ENCODE data around the gene ADCY1.

ADCY1 gene

DNA sequence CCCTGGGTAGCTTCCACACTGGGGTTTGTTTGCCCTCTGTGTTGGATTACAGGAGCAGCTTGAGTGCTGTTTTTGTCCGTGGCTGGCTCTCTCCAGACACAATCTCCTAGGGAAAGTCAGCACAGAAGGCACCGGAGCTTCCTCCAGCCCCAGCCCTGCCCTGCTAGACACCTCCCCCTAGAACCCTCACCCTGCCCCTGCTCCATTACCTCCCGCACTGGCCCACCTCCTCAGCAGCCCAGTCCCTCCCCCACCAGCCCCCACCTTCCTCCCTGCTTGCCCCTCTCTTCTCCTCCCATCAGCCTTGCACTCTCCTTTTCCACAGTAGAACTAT lies 130.5 kb downstream of the ADCY1 start:
- no peak overlapping the region for H3K4me3 ChIP-seq
- H3K9me3 ChIP-seq: no peaks in the 10 kb centered on the region
- H3K4me1 ChIP-seq: no peaks in the 10 kb centered on the region
- DNase-seq (ENCODE audit: low spot score in 2 of 2): peak in 1 of 2 experiments; percentile 3
- in situ Hi-C loops (cut with MboI; ENCODE audit: low sequenced_read_pairs): no loop called here
- peaks cover 5% of the 10 kb centered on the region; the same call in 1 of the 2 replicates for H3K27me3 ChIP-seq (ENCODE audit: low read depth)
- no peaks in the 10 kb centered on the region for H3K36me3 ChIP-seq (replicated peaks)

DNA sequence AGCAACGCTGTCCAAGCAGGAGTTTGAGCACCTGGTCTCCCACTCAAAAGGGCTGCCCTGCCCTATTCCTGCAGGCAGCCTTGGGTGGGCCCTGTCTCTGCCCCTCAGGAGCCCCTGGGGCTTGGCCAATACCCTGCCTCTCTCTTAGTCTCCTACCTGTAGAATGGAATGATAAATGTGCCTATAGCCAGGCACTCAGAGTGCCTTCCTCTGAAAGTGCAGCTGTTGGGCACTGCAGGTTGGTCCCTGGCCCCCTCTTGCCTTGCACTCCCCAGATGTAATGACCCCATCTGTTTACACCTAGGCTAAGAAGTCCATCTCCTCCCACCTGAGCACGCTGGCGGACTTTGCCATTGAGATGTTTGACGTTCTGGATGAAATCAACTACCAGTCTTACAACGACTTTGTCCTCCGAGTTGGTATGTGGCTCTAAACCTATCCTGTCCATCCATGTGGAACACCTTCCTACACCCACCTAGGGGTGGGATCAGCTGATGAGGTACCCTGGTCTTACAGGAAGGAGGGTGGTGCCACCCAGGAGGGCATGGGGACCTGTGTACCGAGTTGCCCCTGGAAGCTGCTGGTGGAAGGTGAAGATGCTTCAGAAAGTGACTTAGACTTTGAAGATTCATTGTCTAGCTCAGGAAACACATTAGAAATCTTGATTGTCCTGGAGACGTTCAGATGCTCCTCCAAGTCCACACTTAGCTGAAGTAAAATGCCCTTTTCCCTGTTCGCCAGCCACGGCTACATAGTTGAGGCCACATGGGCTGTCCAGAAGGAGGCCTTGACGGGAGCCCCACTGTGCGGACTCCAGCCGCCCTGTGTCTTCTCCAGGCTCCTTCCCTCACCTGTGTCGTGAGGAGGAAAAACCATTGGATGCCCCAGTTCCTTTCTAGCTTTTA lies 134.1 kb downstream of the ADCY1 start:
- Histone ChIP-seq H3K36me3 (replicated peaks) (no peaks in the 10 kb centered on the region), H3K4me3 (no peak overlapping the region), H3K27me3 (ENCODE audit: low read depth) (peaks cover 5% of the 10 kb centered on the region; the same call in 1 of the 2 replicates), H3K9me3 (no peaks in the 10 kb centered on the region), H3K4me1 (no peaks in the 10 kb centered on the region)
- no peak for DNase-seq (ENCODE audit: low spot score in 2 of 2)
- in situ Hi-C loops (cut with MboI; ENCODE audit: low sequenced_read_pairs): no loop called here

DNA sequence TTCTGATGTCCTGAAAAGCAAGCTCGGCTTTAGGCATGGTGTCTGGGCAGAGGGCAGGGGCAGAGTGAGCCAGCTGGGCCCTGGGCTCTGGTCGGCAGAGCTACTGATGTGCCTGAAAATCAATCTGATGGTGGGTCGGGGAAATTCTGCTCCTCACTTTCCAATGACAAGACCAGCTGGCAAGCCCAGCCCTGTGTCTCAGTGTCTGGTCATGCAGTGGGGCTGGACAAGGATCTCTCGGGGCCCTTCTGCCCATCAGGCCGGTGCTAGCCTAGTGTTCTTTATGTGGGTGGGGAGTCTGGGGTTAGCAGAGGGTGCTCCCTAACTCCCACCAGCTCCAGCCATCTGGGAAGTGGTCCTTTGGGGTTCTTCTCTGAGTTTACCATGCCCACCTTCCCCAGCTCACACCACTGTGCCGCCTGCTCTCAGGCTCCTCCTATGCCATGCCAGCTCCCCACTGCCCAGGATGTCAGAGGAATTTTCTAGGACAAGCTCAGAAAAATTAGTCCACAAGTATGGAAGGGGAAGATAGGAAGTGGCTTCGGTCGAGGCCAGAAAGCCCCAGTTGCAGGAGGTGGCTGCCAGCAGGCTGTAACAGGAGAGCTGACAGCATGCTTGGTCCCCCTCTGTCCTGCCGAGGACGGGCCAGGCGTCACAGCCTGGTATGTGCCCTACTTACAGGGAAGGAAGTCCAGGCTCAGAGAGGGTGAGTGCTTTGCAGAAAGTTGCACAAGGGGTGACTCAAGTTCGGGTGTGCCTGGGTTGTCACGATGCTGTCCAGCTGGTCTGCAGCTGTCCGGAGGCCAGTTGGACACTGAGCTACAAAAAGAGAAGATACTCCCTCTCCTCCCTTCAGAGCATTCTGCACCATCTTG lies 135.2 kb downstream of the ADCY1 start:
- Histone ChIP-seq H3K4me3 (no peak overlapping the region), H3K27me3 (ENCODE audit: low read depth) (peaks cover 5% of the 10 kb centered on the region; the same call in 1 of the 2 replicates), H3K9me3 (no peaks in the 10 kb centered on the region), H3K36me3 (replicated peaks) (no peaks in the 10 kb centered on the region), H3K4me1 (no peaks in the 10 kb centered on the region)
- DNase-seq (ENCODE audit: low spot score in 2 of 2): no peak
- in situ Hi-C loops (cut with MboI; ENCODE audit: low sequenced_read_pairs): no loop called here

DNA sequence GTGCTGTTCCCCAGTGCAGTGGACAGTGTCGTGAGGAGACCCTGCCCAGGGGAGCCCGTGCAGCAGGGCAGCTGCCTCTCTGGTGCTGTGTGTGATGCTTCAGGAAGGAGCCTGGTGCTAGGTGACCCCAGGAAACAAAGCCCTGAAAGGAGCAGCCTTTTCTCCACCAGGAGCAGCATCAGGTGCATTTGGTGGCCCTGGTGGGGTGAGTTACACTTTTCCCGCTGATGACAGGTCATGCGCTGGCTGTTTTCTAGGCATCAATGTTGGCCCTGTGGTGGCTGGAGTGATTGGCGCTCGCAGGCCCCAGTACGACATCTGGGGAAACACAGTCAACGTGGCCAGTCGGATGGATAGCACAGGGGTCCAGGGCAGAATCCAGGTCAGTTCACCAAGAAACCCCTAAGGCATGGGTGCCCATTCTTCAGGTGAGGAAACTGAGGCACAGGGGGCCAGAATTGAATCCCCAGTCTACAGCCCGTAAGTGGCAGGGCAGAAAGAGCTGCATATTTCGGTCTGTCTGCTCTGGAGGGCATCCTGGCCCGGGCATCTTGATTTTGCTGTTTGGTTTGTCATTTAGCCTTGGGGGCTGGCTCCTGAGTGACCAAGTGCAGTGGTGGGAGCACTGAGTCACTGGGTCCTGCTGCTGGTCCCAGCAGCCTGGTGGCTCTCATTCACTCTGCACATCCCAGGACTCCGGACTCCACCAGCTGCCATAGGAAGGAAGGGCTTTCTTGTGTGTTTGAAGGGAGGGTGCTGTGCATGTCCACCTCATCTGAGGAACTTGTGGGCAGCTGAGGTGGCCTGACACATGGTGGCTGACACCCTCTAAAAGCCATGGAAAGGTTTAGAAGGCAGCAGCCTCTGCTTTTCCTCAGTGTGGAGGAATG lies 136.3 kb downstream of the ADCY1 start:
- Histone ChIP-seq H3K27me3 (ENCODE audit: low read depth) (peaks cover 2% of the 10 kb centered on the region; the same call in 1 of the 2 replicates), H3K36me3 (replicated peaks) (no peaks in the 10 kb centered on the region), H3K4me3 (no peak overlapping the region), H3K9me3 (no peaks in the 10 kb centered on the region), H3K4me1 (no peaks in the 10 kb centered on the region)
- DNase-seq (ENCODE audit: low spot score in 2 of 2): no peak
- in situ Hi-C loops (cut with MboI; ENCODE audit: low sequenced_read_pairs): no loop called here

DNA sequence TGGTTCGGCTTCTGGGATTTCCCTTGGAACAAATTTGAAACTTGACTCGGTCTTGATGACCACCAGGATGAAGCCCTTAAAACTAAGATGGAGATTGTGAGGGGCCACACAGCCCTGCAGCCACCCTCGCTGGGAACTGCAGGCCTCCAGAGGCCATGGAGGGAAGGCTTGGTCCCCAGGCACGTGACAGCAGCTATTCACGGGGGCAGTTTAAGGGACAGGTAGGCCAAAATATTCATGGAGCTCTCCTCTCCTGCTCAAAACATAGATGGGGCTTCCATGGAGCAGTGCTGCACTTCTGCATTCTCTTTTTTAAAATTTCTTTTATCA lies 137.0 kb downstream of the ADCY1 start:
- Histone ChIP-seq H3K4me1 (no peaks in the 10 kb centered on the region), H3K27me3 (ENCODE audit: low read depth) (peaks cover 2% of the 10 kb centered on the region; the same call in 1 of the 2 replicates), H3K36me3 (replicated peaks) (no peaks in the 10 kb centered on the region), H3K4me3 (no peak overlapping the region), H3K9me3 (no peaks in the 10 kb centered on the region)
- DNase-seq (ENCODE audit: low spot score in 2 of 2): no peak
- in situ Hi-C loops (cut with MboI; ENCODE audit: low sequenced_read_pairs): no loop called here

DNA sequence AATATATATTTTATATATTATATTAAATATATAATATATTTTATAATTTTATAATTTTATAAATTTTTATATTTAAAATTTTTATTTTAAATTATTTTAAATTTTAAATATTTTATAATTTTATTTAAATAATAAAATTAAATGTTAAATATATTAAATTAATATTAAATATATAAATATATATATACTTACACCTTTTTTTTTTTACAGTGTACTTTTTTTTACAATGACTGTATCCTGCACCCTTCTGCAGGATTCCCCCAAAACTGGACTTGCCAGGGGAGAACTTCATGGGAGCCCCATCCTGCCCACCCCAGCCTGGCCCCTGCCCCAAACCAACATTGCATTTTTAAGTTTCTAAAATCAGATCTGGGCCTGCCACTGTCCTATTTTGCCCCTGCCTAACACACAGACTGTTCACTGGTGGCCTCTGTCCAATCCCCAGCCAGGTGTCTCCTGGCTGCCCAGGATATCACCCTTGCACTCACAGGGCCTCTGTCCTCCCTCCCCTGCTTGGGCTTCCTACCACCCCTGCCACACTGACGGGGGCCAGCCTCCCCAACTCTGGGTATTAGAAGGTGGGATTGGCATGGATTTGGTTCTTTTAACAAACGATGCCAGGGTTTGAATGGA lies 138.0 kb downstream of the ADCY1 start:
- Histone ChIP-seq H3K9me3 (no peaks in the 10 kb centered on the region), H3K27me3 (ENCODE audit: low read depth) (peaks cover under 1% of the 10 kb centered on the region; the same call in 1 of the 2 replicates), H3K4me1 (no peaks in the 10 kb centered on the region), H3K4me3 (no peak overlapping the region), H3K36me3 (replicated peaks) (no peaks in the 10 kb centered on the region)
- in situ Hi-C loops (cut with MboI; ENCODE audit: low sequenced_read_pairs): no loop called here
- no peak for DNase-seq (ENCODE audit: low spot score in 2 of 2)

DNA sequence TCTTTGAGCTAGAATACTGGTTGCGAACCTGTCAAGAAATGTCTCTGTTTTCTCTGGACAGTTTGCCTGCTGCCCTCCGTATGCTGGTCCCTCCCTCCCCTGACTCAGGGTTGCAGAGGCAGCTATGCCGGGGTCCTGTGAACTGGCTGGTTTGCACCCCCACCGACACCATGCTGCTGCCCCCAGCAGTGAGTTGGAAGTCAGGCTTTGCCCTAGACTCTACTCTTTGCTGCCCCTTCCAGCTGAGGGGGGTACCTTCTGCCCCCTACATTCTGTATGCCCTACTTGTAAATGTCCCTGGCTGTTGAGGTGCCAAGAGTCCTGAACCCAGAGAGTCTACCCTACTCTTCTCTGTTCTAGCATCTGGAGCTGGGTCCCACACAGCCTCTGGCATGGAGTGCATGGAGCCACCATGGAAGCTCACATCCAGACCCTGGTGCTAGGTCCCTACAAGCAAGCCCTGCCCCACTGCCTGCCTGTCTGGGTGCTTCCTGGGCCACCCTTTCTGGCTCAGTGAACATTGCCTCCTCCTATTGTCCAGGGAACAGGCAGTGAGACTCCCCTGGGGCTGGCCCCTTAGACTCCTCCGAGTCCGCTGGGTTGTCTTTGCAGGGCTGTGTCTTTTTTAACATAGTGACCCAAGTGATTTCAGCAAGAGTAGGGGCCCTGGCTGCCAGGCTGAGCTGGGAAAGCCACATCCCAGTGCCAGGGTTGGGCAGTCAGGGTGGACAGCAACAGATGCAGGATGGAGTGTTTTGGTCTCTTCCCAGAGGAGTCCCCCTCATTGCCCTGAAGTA lies 138.9 kb downstream of the ADCY1 start:
- H3K36me3 ChIP-seq (replicated peaks): no peaks in the 10 kb centered on the region
- in situ Hi-C loops (cut with MboI; ENCODE audit: low sequenced_read_pairs): no loop called here
- no peak for DNase-seq (ENCODE audit: low spot score in 2 of 2)
- H3K4me1 ChIP-seq: no peaks in the 10 kb centered on the region
- no peaks in the 10 kb centered on the region for H3K9me3 ChIP-seq
- H3K4me3 ChIP-seq: no peak overlapping the region
- H3K27me3 ChIP-seq (ENCODE audit: low read depth): no peaks in the 10 kb centered on the region

DNA sequence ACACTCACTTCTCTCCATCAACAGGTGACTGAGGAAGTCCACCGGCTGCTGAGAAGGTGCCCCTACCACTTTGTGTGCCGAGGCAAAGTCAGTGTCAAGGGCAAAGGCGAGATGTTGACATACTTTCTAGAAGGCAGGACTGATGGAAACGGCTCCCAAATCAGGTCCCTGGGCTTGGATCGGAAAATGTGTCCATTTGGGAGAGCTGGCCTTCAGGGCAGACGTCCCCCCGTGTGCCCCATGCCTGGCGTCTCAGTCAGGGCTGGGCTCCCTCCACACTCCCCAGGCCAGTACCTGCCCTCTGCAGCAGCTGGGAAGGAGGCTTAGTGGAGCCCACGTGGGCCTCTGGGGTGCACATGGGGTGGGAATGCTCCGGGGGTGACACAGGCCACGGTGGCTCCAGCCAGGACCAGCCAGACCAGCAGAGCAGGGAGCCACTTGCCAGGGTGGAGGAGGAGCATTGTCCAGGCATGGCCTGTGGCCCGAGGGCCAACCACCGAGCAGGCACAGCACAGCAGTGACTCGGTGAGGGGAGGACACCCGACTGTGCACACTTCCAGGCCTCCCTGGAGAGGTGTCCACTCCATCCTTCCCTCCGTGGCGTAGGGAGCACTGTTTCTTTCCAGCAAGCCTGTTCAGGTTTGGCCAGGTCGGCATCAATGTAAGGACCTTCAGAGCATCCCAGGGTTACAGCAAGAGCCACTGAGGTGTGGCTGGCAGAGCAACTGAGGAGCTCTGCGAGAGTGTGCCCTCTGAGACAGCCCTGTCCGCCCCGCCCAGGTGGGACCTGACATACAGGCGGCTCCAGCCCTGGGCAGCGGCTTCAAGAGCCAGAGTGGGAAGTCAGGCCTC lies 139.7 kb downstream of the ADCY1 start:
- in situ Hi-C loops (cut with MboI; ENCODE audit: low sequenced_read_pairs): no loop called here
- no peaks in the 10 kb centered on the region for H3K36me3 ChIP-seq (replicated peaks)
- DNase-seq (ENCODE audit: low spot score in 2 of 2): no peak
- no peaks in the 10 kb centered on the region for H3K27me3 ChIP-seq (ENCODE audit: low read depth)
- H3K4me1 ChIP-seq: no peaks in the 10 kb centered on the region
- H3K4me3 ChIP-seq: no peak overlapping the region
- no peaks in the 10 kb centered on the region for H3K9me3 ChIP-seq

DNA sequence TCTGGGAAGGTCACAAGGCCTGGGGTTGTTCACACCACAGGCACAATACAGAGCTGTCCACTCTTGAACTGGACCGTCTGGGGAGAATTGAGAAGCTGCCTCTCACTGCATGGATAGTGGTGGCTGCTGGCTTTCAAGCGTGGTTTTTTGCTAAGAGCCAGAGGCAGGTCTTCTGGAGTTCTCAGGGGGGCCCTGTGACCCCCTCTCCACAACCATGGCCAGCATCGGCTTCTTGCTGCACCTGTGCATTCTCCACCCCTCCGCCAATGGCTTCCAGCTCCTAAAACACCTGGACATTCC lies 140.3 kb downstream of the ADCY1 start:
- H3K27me3 ChIP-seq (ENCODE audit: low read depth): no peaks in the 10 kb centered on the region
- in situ Hi-C loops (cut with MboI; ENCODE audit: low sequenced_read_pairs): no loop called here

DNA sequence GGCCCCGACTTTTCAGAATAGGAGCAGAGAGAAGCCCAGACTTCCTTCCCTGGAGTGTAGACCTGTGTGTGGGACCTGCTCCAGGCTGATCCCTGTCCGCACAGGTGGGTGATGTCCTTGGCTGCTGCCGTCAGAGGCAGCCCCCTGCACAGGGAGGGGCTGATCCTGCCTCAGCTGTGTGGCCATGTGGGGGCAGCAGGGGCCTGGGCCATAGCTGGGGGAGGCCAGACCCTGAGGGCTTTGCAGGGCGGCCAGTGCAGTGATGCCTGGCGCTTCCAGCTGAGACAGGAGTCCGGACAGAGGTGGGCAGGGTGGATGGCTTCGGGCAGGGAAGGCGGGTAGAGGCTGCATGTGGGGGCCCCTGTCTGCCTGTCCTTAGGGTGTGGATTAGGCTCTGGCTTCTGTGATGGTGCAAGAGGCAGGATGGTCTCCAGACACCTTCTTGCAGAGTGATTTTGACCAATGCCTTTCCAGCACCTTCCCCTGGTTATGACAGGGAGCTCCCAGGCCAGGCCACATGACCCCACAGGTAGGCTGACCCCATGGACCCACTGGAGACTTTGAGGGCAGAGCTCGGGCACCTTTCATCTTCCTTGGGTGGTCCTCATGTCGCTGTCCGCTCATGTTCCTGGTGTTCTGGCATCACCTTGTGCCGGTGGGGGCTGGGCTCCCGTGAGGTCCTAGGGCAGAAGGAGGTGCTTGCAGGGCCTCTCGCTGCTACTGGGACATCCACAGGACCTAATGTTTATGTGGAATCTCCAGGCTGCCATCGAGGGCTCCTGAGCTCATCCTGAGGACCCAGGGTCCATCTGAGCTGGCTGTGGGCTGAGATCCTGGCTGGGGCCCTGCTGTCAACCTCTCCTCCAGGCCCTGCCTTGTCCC lies 141.5 kb downstream of the ADCY1 start:
- no peaks in the 10 kb centered on the region for H3K27me3 ChIP-seq (ENCODE audit: low read depth)
- no peaks in the 10 kb centered on the region for H3K4me1 ChIP-seq
- no peak overlapping the region for H3K4me3 ChIP-seq
- in situ Hi-C loops (cut with MboI; ENCODE audit: low sequenced_read_pairs): no loop called here
- DNase-seq (ENCODE audit: low spot score in 2 of 2): no peak
- no peaks in the 10 kb centered on the region for H3K36me3 ChIP-seq (replicated peaks)
- no peaks in the 10 kb centered on the region for H3K9me3 ChIP-seq

More for the DNA sequence above, 140.3 kb downstream of the ADCY1 start:
- Histone ChIP-seq H3K4me3 (no peak overlapping the region), H3K9me3 (no peaks in the 10 kb centered on the region), H3K4me1 (no peaks in the 10 kb centered on the region), H3K36me3 (replicated peaks) (no peaks in the 10 kb centered on the region)
- DNase-seq (ENCODE audit: low spot score in 2 of 2): no peak

DNA sequence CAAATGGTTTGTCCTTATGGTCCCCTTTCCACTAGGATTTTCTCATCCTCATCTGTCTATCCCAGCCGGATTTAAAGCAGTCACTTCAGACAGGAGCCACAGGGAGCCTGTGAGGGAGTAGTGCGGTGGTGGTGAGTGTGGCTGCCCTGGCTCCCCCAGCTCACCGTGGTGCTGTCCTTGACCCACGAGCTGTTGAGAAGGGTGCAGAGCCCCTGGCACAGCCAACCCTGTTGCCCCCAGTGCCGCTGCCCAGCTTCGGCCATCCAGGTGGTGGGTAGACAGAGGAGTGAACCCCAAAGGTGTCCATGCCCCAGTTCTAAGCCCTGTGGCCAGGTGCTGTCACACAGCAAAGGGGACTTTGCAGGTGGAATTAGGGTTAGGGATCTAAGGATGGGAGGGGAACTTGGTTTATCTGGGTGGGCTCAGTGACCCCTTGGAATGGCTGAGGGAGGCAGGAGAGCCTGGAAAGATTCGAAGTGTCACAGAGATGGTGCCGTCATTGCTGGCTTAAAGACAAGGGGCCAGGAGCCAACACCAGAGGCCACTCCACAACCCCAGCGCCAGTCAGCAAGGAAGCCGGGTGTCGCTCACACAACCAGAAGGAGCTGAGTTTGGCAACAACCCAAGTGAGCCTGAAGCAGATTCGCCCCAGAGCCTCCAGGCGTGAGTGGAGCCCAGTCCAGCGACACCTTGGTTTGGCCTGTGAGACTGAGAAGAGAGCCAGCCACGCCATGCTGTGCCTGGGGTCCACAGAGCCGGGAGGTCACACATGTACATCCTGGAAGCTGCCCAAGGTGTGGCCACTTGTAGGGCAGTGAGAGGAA lies 142.4 kb downstream of the ADCY1 start:
- Histone ChIP-seq H3K27me3 (ENCODE audit: low read depth) (no peaks in the 10 kb centered on the region), H3K9me3 (no peaks in the 10 kb centered on the region), H3K4me3 (no peak overlapping the region), H3K36me3 (replicated peaks) (no peaks in the 10 kb centered on the region), H3K4me1 (no peaks in the 10 kb centered on the region)
- in situ Hi-C loops (cut with MboI; ENCODE audit: low sequenced_read_pairs): no loop called here
- no peak for DNase-seq (ENCODE audit: low spot score in 2 of 2)

Measured in HAP-1 (cell line).